ENCODE data around the gene BIRC7. TPM values are rescaled to one million over a fixed set of nuclear protein-coding genes. Genes with fewer than 3 reads are reported as not detected.

Gene BIRC7
- total RNA-seq, 1 experiment from 2014 or later = 0.17 TPM

DNA sequence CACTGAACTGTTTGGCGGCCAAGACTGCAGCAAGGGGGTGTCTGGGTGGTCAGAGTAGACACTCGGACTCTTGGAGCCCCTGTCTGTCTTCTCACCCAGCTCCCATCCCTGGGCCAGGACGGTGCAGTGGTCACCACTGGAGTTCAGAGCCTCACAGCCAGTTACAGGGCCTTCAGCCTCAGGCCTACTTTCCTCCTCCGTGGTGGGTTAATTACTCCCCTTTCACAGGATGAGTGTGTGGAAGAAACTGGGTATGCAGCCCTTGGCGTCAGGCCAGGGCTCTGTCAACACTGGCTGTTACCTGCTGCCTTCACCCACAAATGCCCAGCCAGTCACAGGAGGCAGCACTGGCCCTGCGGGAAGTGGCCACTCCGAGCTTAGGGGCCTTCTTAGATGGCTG is 18.0 kb upstream of the BIRC7 start:
- peaks cover 4% of the 10 kb centered on the region; the same call in 1 of the 2 replicates for H3K27me3 Mint-ChIP-seq (ENCODE audit: low read depth)
- H3K27ac Mint-ChIP-seq = no peak overlapping the region
- ChIA-PET POLR2A (interaction anchor here (1.0 kb wide), 1 partner anchor 19 kb away, joined by 3 read pairs; no protein-coding TSS in a partner anchor), CTCF (interaction anchor here (0.9 to 2.7 kb wide), 3 partner anchors 13 to 162 kb away, joined by 3 to 10 read pairs (median 3); no protein-coding TSS in a partner anchor)
- DNase-seq (ENCODE audit: low spot score) = no peak
- peaks cover 25% of the 10 kb centered on the region for H3K4me1 Mint-ChIP-seq
- H3K9me3 Mint-ChIP-seq = no peaks in the 10 kb centered on the region
- H3K4me3 Mint-ChIP-seq = no peak overlapping the region
- ATAC-seq = no peak
- TF ChIP-seq, protein P1, sequence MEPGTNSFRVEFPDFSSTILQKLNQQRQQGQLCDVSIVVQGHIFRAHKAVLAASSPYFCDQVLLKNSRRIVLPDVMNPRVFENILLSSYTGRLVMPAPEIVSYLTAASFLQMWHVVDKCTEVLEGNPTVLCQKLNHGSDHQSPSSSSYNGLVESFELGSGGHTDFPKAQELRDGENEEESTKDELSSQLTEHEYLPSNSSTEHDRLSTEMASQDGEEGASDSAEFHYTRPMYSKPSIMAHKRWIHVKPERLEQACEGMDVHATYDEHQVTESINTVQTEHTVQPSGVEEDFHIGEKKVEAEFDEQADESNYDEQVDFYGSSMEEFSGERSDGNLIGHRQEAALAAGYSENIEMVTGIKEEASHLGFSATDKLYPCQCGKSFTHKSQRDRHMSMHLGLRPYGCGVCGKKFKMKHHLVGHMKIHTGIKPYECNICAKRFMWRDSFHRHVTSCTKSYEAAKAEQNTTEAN (CRISPR knock-in tag; IDR thresholded peaks at IDR 0.05) = no peak
- TF ChIP-seq TEAD4 (CRISPR knock-in tag; IDR thresholded peaks at IDR 0.05) (no peak), CREM (CRISPR knock-in tag; IDR thresholded peaks at IDR 0.05) (no peak), PRRX2 (CRISPR knock-in tag; IDR thresholded peaks at IDR 0.05) (no peak), FOXP1 (CRISPR knock-in tag; IDR thresholded peaks at IDR 0.05; ENCODE audit: borderline replicate concordance) (no peak), IRF2 (CRISPR knock-in tag; IDR thresholded peaks at IDR 0.05; ENCODE audit: borderline replicate concordance, low read depth) (no peak), ELF4 (CRISPR knock-in tag; IDR thresholded peaks at IDR 0.05; ENCODE audit: low read depth) (no peak), GRHL2 (CRISPR knock-in tag; IDR thresholded peaks at IDR 0.05; ENCODE audit: insufficient replicate concordance, severe bottlenecking) (no peak), NFYB (CRISPR knock-in tag; conservative IDR thresholded peaks at IDR 0.05; ENCODE audit: low read depth) (no peak), ZNF138 (CRISPR knock-in tag; conservative IDR thresholded peaks at IDR 0.05) (no peak), EMX1 (CRISPR knock-in tag; IDR thresholded peaks at IDR 0.05) (no peak), ZNF219 (CRISPR knock-in tag; IDR thresholded peaks at IDR 0.05; ENCODE audit: borderline replicate concordance) (no peak), ETV6 (CRISPR knock-in tag; IDR thresholded peaks at IDR 0.05) (no peak)
- TF ChIP-seq, protein P2, sequence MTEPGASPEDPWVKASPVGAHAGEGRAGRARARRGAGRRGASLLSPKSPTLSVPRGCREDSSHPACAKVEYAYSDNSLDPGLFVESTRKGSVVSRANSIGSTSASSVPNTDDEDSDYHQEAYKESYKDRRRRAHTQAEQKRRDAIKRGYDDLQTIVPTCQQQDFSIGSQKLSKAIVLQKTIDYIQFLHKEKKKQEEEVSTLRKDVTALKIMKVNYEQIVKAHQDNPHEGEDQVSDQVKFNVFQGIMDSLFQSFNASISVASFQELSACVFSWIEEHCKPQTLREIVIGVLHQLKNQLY (CRISPR knock-in tag; IDR thresholded peaks at IDR 0.05) = no peak
- TF ChIP-seq, protein P3, sequence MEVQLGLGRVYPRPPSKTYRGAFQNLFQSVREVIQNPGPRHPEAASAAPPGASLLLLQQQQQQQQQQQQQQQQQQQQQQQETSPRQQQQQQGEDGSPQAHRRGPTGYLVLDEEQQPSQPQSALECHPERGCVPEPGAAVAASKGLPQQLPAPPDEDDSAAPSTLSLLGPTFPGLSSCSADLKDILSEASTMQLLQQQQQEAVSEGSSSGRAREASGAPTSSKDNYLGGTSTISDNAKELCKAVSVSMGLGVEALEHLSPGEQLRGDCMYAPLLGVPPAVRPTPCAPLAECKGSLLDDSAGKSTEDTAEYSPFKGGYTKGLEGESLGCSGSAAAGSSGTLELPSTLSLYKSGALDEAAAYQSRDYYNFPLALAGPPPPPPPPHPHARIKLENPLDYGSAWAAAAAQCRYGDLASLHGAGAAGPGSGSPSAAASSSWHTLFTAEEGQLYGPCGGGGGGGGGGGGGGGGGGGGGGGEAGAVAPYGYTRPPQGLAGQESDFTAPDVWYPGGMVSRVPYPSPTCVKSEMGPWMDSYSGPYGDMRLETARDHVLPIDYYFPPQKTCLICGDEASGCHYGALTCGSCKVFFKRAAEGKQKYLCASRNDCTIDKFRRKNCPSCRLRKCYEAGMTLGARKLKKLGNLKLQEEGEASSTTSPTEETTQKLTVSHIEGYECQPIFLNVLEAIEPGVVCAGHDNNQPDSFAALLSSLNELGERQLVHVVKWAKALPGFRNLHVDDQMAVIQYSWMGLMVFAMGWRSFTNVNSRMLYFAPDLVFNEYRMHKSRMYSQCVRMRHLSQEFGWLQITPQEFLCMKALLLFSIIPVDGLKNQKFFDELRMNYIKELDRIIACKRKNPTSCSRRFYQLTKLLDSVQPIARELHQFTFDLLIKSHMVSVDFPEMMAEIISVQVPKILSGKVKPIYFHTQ (CRISPR knock-in tag; IDR thresholded peaks at IDR 0.05) = no peak
- TF ChIP-seq, protein P4, sequence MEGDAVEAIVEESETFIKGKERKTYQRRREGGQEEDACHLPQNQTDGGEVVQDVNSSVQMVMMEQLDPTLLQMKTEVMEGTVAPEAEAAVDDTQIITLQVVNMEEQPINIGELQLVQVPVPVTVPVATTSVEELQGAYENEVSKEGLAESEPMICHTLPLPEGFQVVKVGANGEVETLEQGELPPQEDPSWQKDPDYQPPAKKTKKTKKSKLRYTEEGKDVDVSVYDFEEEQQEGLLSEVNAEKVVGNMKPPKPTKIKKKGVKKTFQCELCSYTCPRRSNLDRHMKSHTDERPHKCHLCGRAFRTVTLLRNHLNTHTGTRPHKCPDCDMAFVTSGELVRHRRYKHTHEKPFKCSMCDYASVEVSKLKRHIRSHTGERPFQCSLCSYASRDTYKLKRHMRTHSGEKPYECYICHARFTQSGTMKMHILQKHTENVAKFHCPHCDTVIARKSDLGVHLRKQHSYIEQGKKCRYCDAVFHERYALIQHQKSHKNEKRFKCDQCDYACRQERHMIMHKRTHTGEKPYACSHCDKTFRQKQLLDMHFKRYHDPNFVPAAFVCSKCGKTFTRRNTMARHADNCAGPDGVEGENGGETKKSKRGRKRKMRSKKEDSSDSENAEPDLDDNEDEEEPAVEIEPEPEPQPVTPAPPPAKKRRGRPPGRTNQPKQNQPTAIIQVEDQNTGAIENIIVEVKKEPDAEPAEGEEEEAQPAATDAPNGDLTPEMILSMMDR (IDR thresholded peaks at IDR 0.05) = no peak
- TF ChIP-seq, protein P5, sequence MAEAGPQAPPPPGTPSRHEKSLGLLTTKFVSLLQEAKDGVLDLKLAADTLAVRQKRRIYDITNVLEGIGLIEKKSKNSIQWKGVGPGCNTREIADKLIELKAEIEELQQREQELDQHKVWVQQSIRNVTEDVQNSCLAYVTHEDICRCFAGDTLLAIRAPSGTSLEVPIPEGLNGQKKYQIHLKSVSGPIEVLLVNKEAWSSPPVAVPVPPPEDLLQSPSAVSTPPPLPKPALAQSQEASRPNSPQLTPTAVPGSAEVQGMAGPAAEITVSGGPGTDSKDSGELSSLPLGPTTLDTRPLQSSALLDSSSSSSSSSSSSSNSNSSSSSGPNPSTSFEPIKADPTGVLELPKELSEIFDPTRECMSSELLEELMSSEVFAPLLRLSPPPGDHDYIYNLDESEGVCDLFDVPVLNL (CRISPR knock-in tag; IDR thresholded peaks at IDR 0.05; ENCODE audit: borderline replicate concordance, low read depth) = no peak
- H3K36me3 Mint-ChIP-seq = peaks cover 22% of the 10 kb centered on the region

Data from WTC11 (cell line).